Measurements from ENCODE around the gene TDRD15.

Gene TDRD15

GRCh38 chr2:21123473-21124393 is at the start of gene TDRD15:
TSS of gene TDRD15 (plus strand) at chr2:21123968. CDS start at chr2:21137468, 13,500 bp downstream.
- TF ChIP-seq, protein P1, sequence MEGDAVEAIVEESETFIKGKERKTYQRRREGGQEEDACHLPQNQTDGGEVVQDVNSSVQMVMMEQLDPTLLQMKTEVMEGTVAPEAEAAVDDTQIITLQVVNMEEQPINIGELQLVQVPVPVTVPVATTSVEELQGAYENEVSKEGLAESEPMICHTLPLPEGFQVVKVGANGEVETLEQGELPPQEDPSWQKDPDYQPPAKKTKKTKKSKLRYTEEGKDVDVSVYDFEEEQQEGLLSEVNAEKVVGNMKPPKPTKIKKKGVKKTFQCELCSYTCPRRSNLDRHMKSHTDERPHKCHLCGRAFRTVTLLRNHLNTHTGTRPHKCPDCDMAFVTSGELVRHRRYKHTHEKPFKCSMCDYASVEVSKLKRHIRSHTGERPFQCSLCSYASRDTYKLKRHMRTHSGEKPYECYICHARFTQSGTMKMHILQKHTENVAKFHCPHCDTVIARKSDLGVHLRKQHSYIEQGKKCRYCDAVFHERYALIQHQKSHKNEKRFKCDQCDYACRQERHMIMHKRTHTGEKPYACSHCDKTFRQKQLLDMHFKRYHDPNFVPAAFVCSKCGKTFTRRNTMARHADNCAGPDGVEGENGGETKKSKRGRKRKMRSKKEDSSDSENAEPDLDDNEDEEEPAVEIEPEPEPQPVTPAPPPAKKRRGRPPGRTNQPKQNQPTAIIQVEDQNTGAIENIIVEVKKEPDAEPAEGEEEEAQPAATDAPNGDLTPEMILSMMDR (conservative IDR thresholded peaks at IDR 0.05; ENCODE audit: low read length) = no peak
- DNase-seq (ENCODE audit: low read depth) = no peak
- H3K4me3 ChIP-seq (ENCODE audit: low read length) = no peak within 1 kb of the TSS

GRCh38 chr2:21078296-21078695 is 45.5 kb upstream of the TDRD15 start:
- DNase-seq (ENCODE audit: low read depth) = no peak
- H3K4me3 ChIP-seq (ENCODE audit: low read length) = no peak overlapping the region
- TF ChIP-seq, protein P1 (conservative IDR thresholded peaks at IDR 0.05; ENCODE audit: low read length) = no peak

- H3K4me3 ChIP-seq (ENCODE audit: low read length) = no peak overlapping the region
- TF ChIP-seq, protein P1 (conservative IDR thresholded peaks at IDR 0.05; ENCODE audit: low read length) = no peak
- DNase-seq (ENCODE audit: low read depth) = no peak
Measured at GRCh38 chr2:21083482-21083881, 40.3 kb upstream of the TDRD15 start.

- H3K4me3 ChIP-seq (ENCODE audit: low read length) = no peak overlapping the region
- no peak for DNase-seq (ENCODE audit: low read depth)
- TF ChIP-seq, protein P1 (conservative IDR thresholded peaks at IDR 0.05; ENCODE audit: low read length) = no peak
Measured at GRCh38 chr2:21084401-21084800, 39.4 kb upstream of the TDRD15 start.

DNA sequence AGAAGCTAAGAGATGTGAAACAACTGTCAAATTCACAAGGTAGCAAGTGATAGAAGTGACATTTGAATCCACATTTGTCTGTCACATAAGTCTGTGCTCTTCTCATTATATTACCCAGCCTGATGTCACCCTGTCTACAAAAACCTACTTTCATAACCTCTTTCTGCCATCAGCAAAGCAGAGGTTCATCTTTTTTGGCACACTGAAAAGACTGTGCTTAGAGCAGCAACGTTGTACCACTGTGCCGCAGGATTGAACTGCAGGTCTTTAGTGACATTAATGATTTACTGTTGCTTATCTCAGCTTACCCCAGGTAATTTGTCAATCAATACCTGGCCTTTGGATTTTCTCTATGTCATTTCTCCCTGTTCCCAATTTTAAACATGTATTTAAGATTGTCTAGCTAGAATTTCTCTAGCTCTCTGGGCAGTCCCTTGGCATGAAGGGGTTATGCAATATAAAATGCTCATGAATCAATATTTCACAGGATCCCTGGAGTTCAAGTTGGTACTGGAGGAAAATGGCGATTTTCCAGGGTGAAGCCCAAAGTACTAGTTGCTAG is 31.4 kb upstream of the TDRD15 start:
- no peak overlapping the region for H3K4me3 ChIP-seq (ENCODE audit: low read length)
- DNase-seq (ENCODE audit: low read depth) = no peak
- TF ChIP-seq, protein P1 (conservative IDR thresholded peaks at IDR 0.05; ENCODE audit: low read length) = no peak

DNA sequence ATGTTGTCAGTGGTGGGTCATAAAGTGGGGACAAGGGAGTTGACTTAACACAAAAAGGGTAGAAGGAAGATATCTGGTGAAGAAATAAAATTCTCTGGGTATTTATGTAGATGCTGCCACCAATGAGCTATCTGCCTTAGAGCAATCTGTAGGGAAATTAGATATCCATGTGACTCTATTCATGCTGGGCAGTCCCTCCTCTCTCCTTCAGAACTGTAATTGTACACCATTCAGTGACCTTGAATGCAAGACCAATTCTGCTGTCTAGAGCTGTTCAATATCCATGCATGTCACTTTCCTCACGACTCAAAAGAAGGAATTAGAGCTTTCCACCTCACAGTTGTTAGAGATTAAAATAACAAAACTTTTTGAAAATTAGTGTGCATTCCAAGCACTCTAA is 28.6 kb upstream of the TDRD15 start:
- TF ChIP-seq, protein P1 (conservative IDR thresholded peaks at IDR 0.05; ENCODE audit: low read length) = no peak
- no peak for DNase-seq (ENCODE audit: low read depth)
- no peak overlapping the region for H3K4me3 ChIP-seq (ENCODE audit: low read length)

DNA sequence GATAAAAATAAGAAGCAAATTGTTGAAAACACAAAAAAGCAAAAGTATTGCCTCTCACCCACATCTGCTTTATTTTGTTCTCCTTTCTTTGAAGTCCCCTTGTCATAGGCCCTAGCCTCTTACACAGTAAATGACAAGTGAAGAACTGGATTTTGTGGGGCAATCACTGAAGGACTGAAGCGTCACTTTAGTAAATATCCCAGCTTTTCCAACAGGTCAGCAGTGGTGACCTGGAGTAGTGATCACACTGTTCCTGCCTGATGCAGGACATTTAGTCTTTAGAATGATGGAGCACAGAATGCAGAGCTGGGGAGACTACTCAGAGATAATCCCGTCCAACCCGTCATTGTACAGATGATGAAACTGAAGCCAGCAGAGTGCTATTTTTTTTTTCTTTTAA is 28.1 kb upstream of the TDRD15 start:
- TF ChIP-seq, protein P1 (conservative IDR thresholded peaks at IDR 0.05; ENCODE audit: low read length) = no peak
- H3K4me3 ChIP-seq (ENCODE audit: low read length) = no peak overlapping the region
- no peak for DNase-seq (ENCODE audit: low read depth)
